ENCODE data around the gene TARS2. TPM values are rescaled to one million over a fixed set of nuclear protein-coding genes. Genes with fewer than 3 reads are reported as not detected.

Gene TARS2
- total RNA-seq, 1 donor from 2014 or later, result 32.2 TPM

DNA sequence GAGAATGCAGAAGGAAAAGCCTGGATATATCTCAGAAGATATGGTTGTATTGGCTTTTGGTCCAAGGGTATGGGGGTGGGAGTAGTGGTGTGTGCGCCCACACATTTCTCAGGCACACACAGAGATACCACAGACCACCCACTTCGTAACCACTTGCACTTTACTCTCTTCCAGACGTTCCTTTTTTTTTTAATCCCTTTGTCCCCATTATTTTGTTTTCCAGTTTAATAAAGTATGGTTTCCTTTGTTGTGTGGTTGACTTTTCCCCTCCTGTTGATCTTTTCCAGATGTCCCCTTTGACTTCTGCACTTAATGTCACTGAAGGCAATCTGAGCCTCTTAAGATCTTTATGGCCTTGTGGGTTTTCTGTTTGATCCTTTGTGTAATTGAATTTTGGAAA, 10.5 kb upstream of the TARS2 start:
- peaks cover 60% of the 10 kb centered on the region for H3K4me1 ChIP-seq

DNA sequence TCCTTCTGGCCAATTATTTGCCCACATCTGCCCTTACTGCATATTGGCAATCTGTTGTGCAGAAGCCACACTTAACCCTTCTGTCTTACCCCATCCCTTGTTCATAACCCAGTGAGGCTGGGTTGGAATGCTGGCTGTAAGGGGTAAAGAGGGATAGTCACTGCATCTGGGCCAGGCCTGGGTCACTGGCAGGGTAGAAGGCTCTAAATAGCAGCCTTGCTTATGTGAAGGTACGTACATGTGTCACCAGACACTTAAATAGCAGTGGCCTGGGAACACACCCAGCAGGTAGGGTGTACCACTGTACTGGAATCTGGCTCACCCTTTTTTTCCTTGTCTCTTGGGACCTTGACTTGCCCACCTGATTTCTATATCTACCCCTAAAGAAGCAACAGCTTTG, 9.9 kb upstream of the TARS2 start:
- intact Hi-C loops (cut with micrococcal nuclease), result loop anchor here (10.0 kb wide), 1 partner anchor 47 kb away; no protein-coding TSS in a partner anchor
- H3K4me1 ChIP-seq, result peaks cover 56% of the 10 kb centered on the region
- DNase-seq, result peak; percentile 31
- no peaks in the 10 kb centered on the region for H3K9me3 ChIP-seq (replicated peaks)
- H3K27ac ChIP-seq (replicated peaks), result peak overlapping the region; percentile 67
- no peak overlapping the region for H3K4me3 ChIP-seq
- TF ChIP-seq CTCF (IDR thresholded peaks at IDR 0.05; ENCODE audit: borderline replicate concordance), result no peak
- no peaks in the 10 kb centered on the region for H3K27me3 ChIP-seq (ENCODE audit: low read depth)
- H3K36me3 ChIP-seq, result peaks cover 10% of the 10 kb centered on the region

More for the DNA sequence above, 10.5 kb upstream of the TARS2 start:
- Histone ChIP-seq H3K9me3 (replicated peaks) (no peaks in the 10 kb centered on the region), H3K4me3 (no peak overlapping the region), H3K36me3 (peaks cover 16% of the 10 kb centered on the region), H3K27ac (replicated peaks) (peak overlapping the region; percentile 67), H3K27me3 (ENCODE audit: low read depth) (no peaks in the 10 kb centered on the region)
- intact Hi-C loops (cut with micrococcal nuclease), result loop anchor here (10.0 kb wide), 1 partner anchor 48 kb away; no protein-coding TSS in a partner anchor
- TF ChIP-seq CTCF (IDR thresholded peaks at IDR 0.05; ENCODE audit: borderline replicate concordance), result no peak
- DNase-seq, result no peak

GRCh38 chr1:150477733-150478132, 9.5 kb upstream of the TARS2 start:
- intact Hi-C loops (cut with micrococcal nuclease), result loop anchor here (10.0 kb wide), 1 partner anchor 47 kb away; no protein-coding TSS in a partner anchor
- no peak overlapping the region for H3K4me3 ChIP-seq
- H3K27me3 ChIP-seq (ENCODE audit: low read depth), result no peaks in the 10 kb centered on the region
- no peak for TF ChIP-seq CTCF (IDR thresholded peaks at IDR 0.05; ENCODE audit: borderline replicate concordance)
- peaks cover 6% of the 10 kb centered on the region for H3K36me3 ChIP-seq
- peak overlapping the region; percentile 67 for H3K27ac ChIP-seq (replicated peaks)
- H3K4me1 ChIP-seq, result peaks cover 52% of the 10 kb centered on the region
- no peak for DNase-seq
- no peaks in the 10 kb centered on the region for H3K9me3 ChIP-seq (replicated peaks)

- no peaks in the 10 kb centered on the region for H3K36me3 ChIP-seq
- no peaks in the 10 kb centered on the region for H3K27me3 ChIP-seq (ENCODE audit: low read depth)
- no peak for DNase-seq
- TF ChIP-seq CTCF (IDR thresholded peaks at IDR 0.05; ENCODE audit: borderline replicate concordance), result no peak
- intact Hi-C loops (cut with micrococcal nuclease), result loop anchor here (10.0 kb wide), 1 partner anchor 45 kb away; no protein-coding TSS in a partner anchor
- no peak overlapping the region for H3K27ac ChIP-seq (replicated peaks)
- peaks cover 39% of the 10 kb centered on the region for H3K4me1 ChIP-seq
- no peaks in the 10 kb centered on the region for H3K9me3 ChIP-seq (replicated peaks)
- H3K4me3 ChIP-seq, result no peak overlapping the region
Observed at GRCh38 chr1:150479370-150479769, 7.8 kb upstream of the TARS2 start.

DNA sequence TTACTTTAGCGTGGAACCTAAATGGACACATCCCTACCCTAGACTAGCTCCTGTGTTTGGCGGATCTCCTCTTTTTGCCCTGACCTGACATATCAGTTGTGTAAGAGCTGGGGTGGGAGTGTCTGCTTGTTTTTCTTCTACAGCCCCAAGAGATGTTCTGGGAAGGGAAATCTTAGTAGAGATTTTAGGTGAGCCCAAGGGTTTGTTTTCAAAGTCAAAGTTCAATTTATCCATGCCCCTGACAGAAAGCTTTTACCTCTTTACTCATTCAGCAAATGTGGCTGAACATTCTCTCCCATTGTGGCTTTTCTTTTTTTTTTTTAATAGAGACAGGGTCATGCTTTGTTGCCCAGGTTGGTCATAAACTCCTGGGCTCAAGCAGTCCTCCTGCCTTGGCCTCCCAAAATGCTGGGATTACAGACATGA, 7.3 kb upstream of the TARS2 start:
- TF ChIP-seq CTCF (IDR thresholded peaks at IDR 0.05; ENCODE audit: borderline replicate concordance), result no peak
- no peak overlapping the region for H3K27ac ChIP-seq (replicated peaks)
- intact Hi-C loops (cut with micrococcal nuclease), result loop anchor here (10.0 kb wide), 1 partner anchor 45 kb away; no protein-coding TSS in a partner anchor
- no peak overlapping the region for H3K4me3 ChIP-seq
- no peaks in the 10 kb centered on the region for H3K27me3 ChIP-seq (ENCODE audit: low read depth)
- peaks cover 33% of the 10 kb centered on the region for H3K4me1 ChIP-seq
- no peak for DNase-seq
- H3K9me3 ChIP-seq (replicated peaks), result no peaks in the 10 kb centered on the region
- no peaks in the 10 kb centered on the region for H3K36me3 ChIP-seq

Data from left ventricle myocardium inferior (tissue), 1 donor.